IMR-90 (cell line): ENCODE data around the gene IGSF9B. TPM values are rescaled to one million over a fixed set of nuclear protein-coding genes. Genes with fewer than 3 reads are reported as not detected.

Experiments used
- ATAC-seq: fragments of 200-7000 bp; cut with Tn5 transposase; 2 replicates; pipeline ENCODE4 v1.9.1; 2020; ENCODE audit warnings: low read depth, mild to moderate bottlenecking, moderate library complexity
- BruUV-seq: library from RNA; stranded (reverse); fragments of 400-500 nt; replicated peaks from 2 replicates; lab custom pipeline; 2021; lab: Mats Ljungman, UMichigan
- CTCF ChIA-PET: fragments of 300-600 bp; formaldehyde crosslinking; extraction: SDS; loops from one replicate; lab custom pipeline; 2021; ENCODE audit warnings: antibody characterized with exemption; lab: Yijun Ruan, JAX
- POLR2A ChIA-PET: fragments of 300-600 bp; sonication (Branson Sonifier 250); formaldehyde crosslinking; loops from one replicate; lab custom pipeline; 2022; ENCODE audit warnings: antibody characterized with exemption; ENCODE audit not compliant: unreplicated experiment; lab: Charles Lee
- DNase-seq: peaks from one replicate; pipeline ENCODE4 v3.0.0; 2013
- H2AFZ ChIP-seq: replicated peaks from 2 replicates; pipeline ENCODE3; 2013; ENCODE audit warnings: low read length, mild to moderate bottlenecking; ENCODE audit not compliant: poor library complexity
- H2AK5ac ChIP-seq: 2 replicates; pipeline ENCODE4 v1.6.1; 2013; ENCODE audit warnings: low read depth, low read length, inconsistent platforms
- H2AK9ac ChIP-seq: replicated peaks from 2 replicates; pipeline ENCODE3; 2013; ENCODE audit warnings: mild to moderate bottlenecking, low read depth, low read length, moderate library complexity; ENCODE audit not compliant: poor library complexity
- H2BK120ac ChIP-seq: 2 replicates; pipeline ENCODE4 v1.6.1; 2013; ENCODE audit warnings: low read depth, low read length, inconsistent platforms
- H2BK15ac ChIP-seq: 3 replicates; pipeline ENCODE4 v1.6.1; 2013; ENCODE audit warnings: low read depth, low read length, inconsistent platforms
- H2BK20ac ChIP-seq: 2 replicates; pipeline ENCODE4 v1.6.1; 2013; ENCODE audit warnings: low read depth, mild to moderate bottlenecking, inconsistent platforms, low read length, moderate library complexity
- H2BK5ac ChIP-seq: 2 replicates; pipeline ENCODE4 v1.6.1; 2013; ENCODE audit warnings: mild to moderate bottlenecking, low read depth, low read length, inconsistent platforms; ENCODE audit not compliant: poor library complexity, severe bottlenecking
- H3K14ac ChIP-seq: replicated peaks from 2 replicates; pipeline ENCODE4 v1.6.1; 2013; ENCODE audit warnings: low read depth, low read length, inconsistent platforms
- H3K18ac ChIP-seq: 2 replicates; pipeline ENCODE4 v1.6.1; 2013; ENCODE audit warnings: low read depth, low read length, control low read depth
- H3K23ac ChIP-seq: 2 replicates; pipeline ENCODE4 v1.6.1; 2013; ENCODE audit warnings: low read depth, low read length, inconsistent platforms
- H3K27ac ChIP-seq: 2 replicates; pipeline ENCODE4 v1.5.1; 2013; ENCODE audit warnings: mild to moderate bottlenecking, control low read depth, low read length; ENCODE audit not compliant: insufficient read depth
- H3K27me3 ChIP-seq: 2 replicates; pipeline ENCODE4 v1.6.1; 2013; ENCODE audit warnings: low read length; ENCODE audit not compliant: control insufficient read depth, insufficient read depth
- H3K36me3 ChIP-seq: 2 replicates; pipeline ENCODE4 v1.6.1; 2013; ENCODE audit warnings: low read length, mixed read lengths; ENCODE audit not compliant: control insufficient read depth, insufficient read depth
- H3K4ac ChIP-seq: 2 replicates; pipeline ENCODE4 v1.6.1; 2013; ENCODE audit warnings: low read depth, low read length, inconsistent platforms
- H3K4me1 ChIP-seq: 2 replicates; pipeline ENCODE4 v1.6.1; 2013; ENCODE audit warnings: low read length, mixed read lengths; ENCODE audit not compliant: control insufficient read depth, insufficient read depth
- H3K4me2 ChIP-seq: 2 replicates; pipeline ENCODE4 v1.6.1; 2013; ENCODE audit warnings: low read depth, mild to moderate bottlenecking, control low read depth, low read length, moderate library complexity
- H3K4me3 ChIP-seq: 2 replicates; pipeline ENCODE4 v1.5.1; 2013; ENCODE audit warnings: low read depth, mild to moderate bottlenecking, control low read depth, low read length, moderate library complexity; ENCODE audit not compliant: insufficient read depth
- H3K56ac ChIP-seq: 2 replicates; pipeline ENCODE4 v1.6.1; 2013; ENCODE audit warnings: low read length, inconsistent platforms; ENCODE audit not compliant: insufficient read depth; ENCODE audit errors: extremely low read depth
- H3K79me1 ChIP-seq, 2 experiments: 2 replicates each; pipeline ENCODE4 v1.6.1; 2013; ENCODE audit warnings: low read length in 2 of 2, inconsistent platforms in 1 of 2, low read depth in 1 of 2
- H3K9ac ChIP-seq: 2 replicates; pipeline ENCODE4 v1.6.1; 2013; ENCODE audit warnings: low read depth, low read length, control low read depth
- H3K9me1 ChIP-seq: 2 replicates; pipeline ENCODE4 v1.6.1; 2013; ENCODE audit warnings: low read length, inconsistent platforms; ENCODE audit not compliant: insufficient read depth
- H3K9me3 ChIP-seq: 2 replicates; pipeline ENCODE4 v1.6.1; 2013; ENCODE audit warnings: low read length; ENCODE audit not compliant: control insufficient read depth, insufficient read depth
- H4K20me1 ChIP-seq: 2 replicates; pipeline ENCODE4 v1.6.1; 2013; ENCODE audit warnings: low read length, inconsistent platforms; ENCODE audit not compliant: insufficient read depth
- H4K5ac ChIP-seq: 2 replicates; pipeline ENCODE4 v1.6.1; 2013; ENCODE audit warnings: mild to moderate bottlenecking, low read depth, low read length, control low read depth
- H4K8ac ChIP-seq, 2 experiments: 2 replicates each; pipeline ENCODE4 v1.6.1; 2013; ENCODE audit warnings: low read depth in 2 of 2, low read length in 2 of 2, control low read depth in 1 of 2, inconsistent platforms in 1 of 2
- H4K91ac ChIP-seq: 2 replicates; pipeline ENCODE4 v1.6.1; 2013; ENCODE audit warnings: low read depth, low read length, inconsistent platforms; ENCODE audit not compliant: insufficient read depth
- CEBPB ChIP-seq: IDR thresholded peaks from 2 replicates; pipeline ENCODE4 v1.6.1; 2012; ENCODE audit warnings: low read depth, low read length, improper control_type of control experiment
- NFE2L2 ChIP-seq: fragments of 150-350 bp; IDR thresholded peaks from 2 replicates; pipeline ENCODE4 v1.6.1; 2016; ENCODE audit warnings: low read depth, mild to moderate bottlenecking, low read length
- WGBS, 2 experiments: methylation state at CpG; one replicate each; pipeline versions ENCODE4 v1.1.5 to v1.1.7; 2013; ENCODE audit warnings: missing lambda C conversion rate in 2 of 2; ENCODE audit not compliant: insufficient read length in 1 of 2; ENCODE audit errors: extremely low coverage in 2 of 2; 5-methylcytosine and 5-hydroxymethylcytosine counted together
- dilution Hi-C: fragments of 300-500 bp; cut with HindIII; formaldehyde crosslinking; loops from one replicate; pipeline ENCODE4 v1.14.3; 2018; ENCODE audit warnings: low sequenced_read_pairs; ENCODE audit not compliant: unreplicated experiment
- in situ Hi-C: fragments of 300-500 bp; cut with MboI; formaldehyde crosslinking; loops from 3 replicates; pipeline ENCODE4 v1.14.3; 2019; ENCODE audit warnings: low sequenced_read_pairs, inconsistent platforms, mixed read lengths
- intact Hi-C: fragments of 100-400 bp; cut with micrococcal nuclease; formaldehyde crosslinking; loops from 2 replicates; pipeline ENCODE4 v1.10.0; 2022
- polyA plus RNA-seq, 3 experiments: library from polyadenylated mRNA; depleted of rRNA; stranded (reverse); fragments of >200 nt; gene quantifications; 2 replicates each; pipeline ENCODE4 v1.2.3, GENCODE V29; 2012; ENCODE audit warnings: low replicate concordance in 1 of 3
- total RNA-seq: library from RNA; depleted of rRNA; stranded (reverse); fragments of >200 nt; gene quantifications from 2 replicates; pipeline ENCODE4 v1.2.3, GENCODE V29; 2012

Gene IGSF9B
- total and polyA plus RNA-seq, 2 of the 4 experiments (the other 2 are of a cell fraction): under 0.01 to 0.10 TPM

- Histone ChIP-seq H3K18ac (no peak overlapping the region), H4K8ac (no peak overlapping the region), H3K27me3 (no peaks in the 10 kb centered on the region), H2BK20ac (no peak overlapping the region), H3K4me3 (no peak overlapping the region), H2BK5ac (no peak overlapping the region), H3K4me1 (no peaks in the 10 kb centered on the region), H3K56ac (no peak overlapping the region), H3K79me1 (no peaks in the 10 kb centered on the region), H3K36me3 (no peaks in the 10 kb centered on the region), H4K5ac (no peak overlapping the region), H4K91ac (no peak overlapping the region), H2AK5ac (no peak overlapping the region), H3K9me1 (no peaks in the 10 kb centered on the region), H2BK120ac (no peak overlapping the region), H3K23ac (no peak overlapping the region), H3K14ac (no peak overlapping the region), H3K4me2 (no peak overlapping the region), H3K9me3 (no peaks in the 10 kb centered on the region), H3K27ac (no peak overlapping the region), H3K4ac (no peak overlapping the region), H3K9ac (no peak overlapping the region), H2AK9ac (no peak overlapping the region), H2BK15ac (no peak overlapping the region), H4K20me1 (no peaks in the 10 kb centered on the region), H2AFZ (no peak overlapping the region)
- TF ChIP-seq CEBPB (no peak), NFE2L2 (no peak)
- intact Hi-C loops: no loop called here
- ChIA-PET POLR2A (no interaction called here), CTCF (interaction anchor here (1.0 kb wide), 1 partner anchor 17 kb away, joined by 3 read pairs; no protein-coding TSS in a partner anchor)
- WGBS, 2 experiments: 70% methylated on average over 15 of the region's 27 CpGs; no CpG with 5 or more reads in 1 of the 2 experiments
- no TSS peak for BruUV-seq
- DNase-seq (no peak), ATAC-seq (no peak)
- dilution Hi-C loops: no loop called here
- in situ Hi-C loops: no loop called here
Measured at GRCh38 chr11:133930053-133930766, 26.6 kb downstream of the IGSF9B start.
